OCI-LY3 (cell line): ENCODE data around the gene KRTAP10-9.
"Not testable (repeated sequence)": the region's sequence is repeated elsewhere in the genome, so short reads cannot be mapped to it uniquely, and the experiment has no call there.

Experiments
- H2AFZ ChIP-seq: fragments of 200-600, 300-600 bp; shearing (Covaris generic); 2 replicates; pipeline ENCODE4 v1.6.0; 2014; ENCODE audit warnings: antibody characterized with exemption, low read depth, low read length
- H3K27ac ChIP-seq: fragments of 200-600, 300-600 bp; sonication (generic); 2 replicates; pipeline ENCODE4 v1.5.1; 2014; ENCODE audit warnings: mild to moderate bottlenecking, low read length, moderate library complexity, mixed read lengths
- H3K27me3 ChIP-seq: fragments of 200-600, 300-600 bp; sonication (generic); 2 replicates; pipeline ENCODE4 v1.6.1; 2014; ENCODE audit warnings: low read depth, low read length, mixed read lengths
- H3K36me3 ChIP-seq: fragments of 200-600, 300-600 bp; sonication (generic); replicated peaks from 2 replicates; pipeline ENCODE3; 2014; ENCODE audit warnings: low read depth, low read length, mixed read lengths
- H3K4me1 ChIP-seq: fragments of 300-600, 200-600 bp; sonication (generic); 2 replicates; pipeline ENCODE4 v1.6.1; 2014; ENCODE audit warnings: low read length, mixed read lengths
- H3K4me2 ChIP-seq: fragments of 200-600, 300-600 bp; sonication (generic); 2 replicates; pipeline ENCODE4 v1.6.1; 2014; ENCODE audit warnings: low read length, mixed read lengths
- H3K4me3 ChIP-seq: fragments of 300-600, 200-600 bp; sonication (generic); 2 replicates; pipeline ENCODE4 v1.5.1; 2014; ENCODE audit warnings: antibody characterized with exemption, mild to moderate bottlenecking, low read length, moderate library complexity
- H3K79me2 ChIP-seq: fragments of 300-600, 200-600 bp; shearing (Covaris generic); 2 replicates; pipeline ENCODE4 v1.6.1; 2014; ENCODE audit warnings: mild to moderate bottlenecking, low read length, mixed read lengths
- H3K9ac ChIP-seq: fragments of 300-600, 200-600 bp; shearing (Covaris generic); 2 replicates; pipeline ENCODE4 v1.6.0; 2014; ENCODE audit warnings: mild to moderate bottlenecking, low read length, moderate library complexity
- H3K9me3 ChIP-seq: fragments of 200-600, 300-600 bp; shearing (Covaris generic); 2 replicates; pipeline ENCODE4 v1.6.1; 2014; ENCODE audit warnings: low read length, mixed read lengths; ENCODE audit not compliant: insufficient read depth
- H4K20me1 ChIP-seq: fragments of 200-600, 300-600 bp; sonication (generic); 2 replicates; pipeline ENCODE4 v1.6.1; 2016; ENCODE audit warnings: low read length, mixed read lengths; ENCODE audit not compliant: insufficient read depth
- EZH2phosphoT487 ChIP-seq: fragments of 200-600 bp; shearing (Covaris generic); IDR thresholded peaks from 2 replicates; pipeline ENCODE4 v1.6.1; 2018; ENCODE audit warnings: antibody characterized with exemption, mixed run types, low read depth
- TF ChIP-seq, protein P1 (sequence below): fragments of 200-600, 300-600 bp; sonication (generic); IDR thresholded peaks from 2 replicates; pipeline ENCODE4 v1.5.1; 2014; ENCODE audit warnings: antibody characterized with exemption, low read length, low read depth

KRTAP10-9 gene

GRCh38 chr21:44606495-44606894 lies 20.4 kb upstream of the KRTAP10-9 start:
- H3K79me2 ChIP-seq = no peaks in the 10 kb centered on the region
- no peaks in the 10 kb centered on the region for H3K9me3 ChIP-seq
- TF ChIP-seq EZH2phosphoT487 = no peak
- TF ChIP-seq, protein P1, sequence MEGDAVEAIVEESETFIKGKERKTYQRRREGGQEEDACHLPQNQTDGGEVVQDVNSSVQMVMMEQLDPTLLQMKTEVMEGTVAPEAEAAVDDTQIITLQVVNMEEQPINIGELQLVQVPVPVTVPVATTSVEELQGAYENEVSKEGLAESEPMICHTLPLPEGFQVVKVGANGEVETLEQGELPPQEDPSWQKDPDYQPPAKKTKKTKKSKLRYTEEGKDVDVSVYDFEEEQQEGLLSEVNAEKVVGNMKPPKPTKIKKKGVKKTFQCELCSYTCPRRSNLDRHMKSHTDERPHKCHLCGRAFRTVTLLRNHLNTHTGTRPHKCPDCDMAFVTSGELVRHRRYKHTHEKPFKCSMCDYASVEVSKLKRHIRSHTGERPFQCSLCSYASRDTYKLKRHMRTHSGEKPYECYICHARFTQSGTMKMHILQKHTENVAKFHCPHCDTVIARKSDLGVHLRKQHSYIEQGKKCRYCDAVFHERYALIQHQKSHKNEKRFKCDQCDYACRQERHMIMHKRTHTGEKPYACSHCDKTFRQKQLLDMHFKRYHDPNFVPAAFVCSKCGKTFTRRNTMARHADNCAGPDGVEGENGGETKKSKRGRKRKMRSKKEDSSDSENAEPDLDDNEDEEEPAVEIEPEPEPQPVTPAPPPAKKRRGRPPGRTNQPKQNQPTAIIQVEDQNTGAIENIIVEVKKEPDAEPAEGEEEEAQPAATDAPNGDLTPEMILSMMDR = no peak
- H2AFZ ChIP-seq = no peak overlapping the region
- no peak overlapping the region for H3K4me2 ChIP-seq
- no peaks in the 10 kb centered on the region; the same call in 1 of the 2 replicates for H3K27me3 ChIP-seq
- no peak overlapping the region for H3K27ac ChIP-seq
- no peak overlapping the region for H3K4me3 ChIP-seq
- H3K9ac ChIP-seq = no peak overlapping the region
- H3K36me3 ChIP-seq = no peaks in the 10 kb centered on the region
- no peaks in the 10 kb centered on the region for H3K4me1 ChIP-seq
- H4K20me1 ChIP-seq = no peaks in the 10 kb centered on the region

GRCh38 chr21:44609193-44609592 lies 17.7 kb upstream of the KRTAP10-9 start:
- no peaks in the 10 kb centered on the region; the same call in 1 of the 2 replicates for H3K27me3 ChIP-seq

GRCh38 chr21:44610157-44610843 lies 16.6 kb upstream of the KRTAP10-9 start:
- H3K9ac ChIP-seq, H3K79me2 ChIP-seq, H3K27me3 ChIP-seq, H3K4me1 ChIP-seq, H3K4me3 ChIP-seq, H3K4me2 ChIP-seq, H3K27ac ChIP-seq, H4K20me1 ChIP-seq, H3K36me3 ChIP-seq, H2AFZ ChIP-seq, H3K9me3 ChIP-seq: not testable (repeated sequence)

More at GRCh38 chr21:44609193-44609592, 17.7 kb upstream of the KRTAP10-9 start:
- no peak for TF ChIP-seq EZH2phosphoT487
- TF ChIP-seq, protein P1 = no peak
- Histone ChIP-seq H2AFZ (no peak overlapping the region), H3K9me3 (no peaks in the 10 kb centered on the region), H3K4me1 (no peaks in the 10 kb centered on the region), H3K9ac (no peak overlapping the region), H3K27ac (no peak overlapping the region), H4K20me1 (no peaks in the 10 kb centered on the region), H3K4me3 (no peak overlapping the region), H3K4me2 (no peak overlapping the region), H3K36me3 (no peaks in the 10 kb centered on the region), H3K79me2 (no peaks in the 10 kb centered on the region)

DNA sequence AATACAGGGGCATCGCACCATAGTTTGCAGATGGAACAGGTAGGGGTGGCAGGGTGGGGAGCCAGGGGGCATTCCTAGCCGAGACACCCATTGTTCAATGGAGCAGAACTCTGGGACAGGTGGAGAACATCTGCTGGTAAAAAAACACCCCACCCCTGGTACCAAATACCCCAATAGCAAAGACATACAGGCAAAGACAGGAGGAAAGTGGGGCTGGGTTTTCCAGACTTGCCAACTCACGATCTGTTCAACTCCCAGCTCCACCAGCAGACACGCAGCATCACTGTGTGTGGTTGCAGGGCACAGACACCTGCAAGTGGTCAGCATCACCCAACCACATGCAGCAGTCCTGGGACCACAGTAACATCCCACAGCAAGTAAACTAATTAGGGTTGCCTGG lies 15.3 kb upstream of the KRTAP10-9 start:
- no peak overlapping the region for H3K4me3 ChIP-seq
- H3K79me2 ChIP-seq = no peaks in the 10 kb centered on the region
- H4K20me1 ChIP-seq = no peaks in the 10 kb centered on the region
- H3K9ac ChIP-seq = no peak overlapping the region
- H3K9me3 ChIP-seq = no peaks in the 10 kb centered on the region
- H3K36me3 ChIP-seq = no peaks in the 10 kb centered on the region
- no peaks in the 10 kb centered on the region for H3K4me1 ChIP-seq
- H3K4me2 ChIP-seq = no peak overlapping the region
- no peak overlapping the region for H2AFZ ChIP-seq
- no peak overlapping the region for H3K27ac ChIP-seq
- no peaks in the 10 kb centered on the region; the same call in 1 of the 2 replicates for H3K27me3 ChIP-seq
- TF ChIP-seq, protein P1 = no peak
- TF ChIP-seq EZH2phosphoT487 = no peak
